ENCODE data around the gene NKTR. TPM values are rescaled to one million over a fixed set of nuclear protein-coding genes. Genes with fewer than 3 reads are reported as not detected.

NKTR gene
- total RNA-seq, 4 donors from 2014 or later = 33.8 to 82.3 (median 49.6) TPM

GRCh38 chr3:42667096-42667522, 66.6 kb downstream of the NKTR start:
- TF ChIP-seq POLR2A (IDR thresholded peaks at IDR 0.05) (no peak), CTCF (IDR thresholded peaks at IDR 0.05) (no peak)
- DNase-seq (ENCODE audit: low spot score in 2 of 2) = peak in 1 of 2 donors; percentile 83
- WGBS, 2 donors = 59 to 70% methylated on average over 7 of the region's 7 CpGs
- no peak overlapping the region for H3K4me3 ChIP-seq (ENCODE audit: low read depth, poor library complexity, severe bottlenecking)
- intact Hi-C loops (cut with DNase I; ENCODE audit: low total_unique reads) = no loop called here

GRCh38 chr3:42667523-42668412, 67.3 kb downstream of the NKTR start:
- H3K4me3 ChIP-seq (ENCODE audit: low read depth, poor library complexity, severe bottlenecking) = no peak overlapping the region
- TF ChIP-seq POLR2A (IDR thresholded peaks at IDR 0.05) (no peak), CTCF (IDR thresholded peaks at IDR 0.05) (no peak)
- 41 to 50% methylated on average over 8 of the region's 8 CpGs for WGBS, 2 donors
- intact Hi-C loops (cut with DNase I; ENCODE audit: low total_unique reads) = no loop called here
- peak in 1 of 2 donors; percentile 78 for DNase-seq (ENCODE audit: low spot score in 2 of 2)

GRCh38 chr3:42668413-42668760, 67.9 kb downstream of the NKTR start:
- 78 to 85% methylated on average over 2 of the region's 2 CpGs for WGBS, 2 donors
- TF ChIP-seq POLR2A (IDR thresholded peaks at IDR 0.05) (no peak), CTCF (IDR thresholded peaks at IDR 0.05) (no peak)
- no peak overlapping the region for H3K4me3 ChIP-seq (ENCODE audit: low read depth, poor library complexity, severe bottlenecking)
- peak in 1 of 2 donors; percentile 60 for DNase-seq (ENCODE audit: low spot score in 2 of 2)
- intact Hi-C loops (cut with DNase I; ENCODE audit: low total_unique reads) = no loop called here

GRCh38 chr3:42668793-42669217, 68.3 kb downstream of the NKTR start:
- no peak overlapping the region for H3K4me3 ChIP-seq (ENCODE audit: low read depth, poor library complexity, severe bottlenecking)
- intact Hi-C loops (cut with DNase I; ENCODE audit: low total_unique reads) = no loop called here
- no peak for TF ChIP-seq POLR2A (IDR thresholded peaks at IDR 0.05)
- 42 to 50% methylated on average over 4 of the region's 4 CpGs for WGBS, 2 donors
- DNase-seq (ENCODE audit: low spot score in 2 of 2) = peak; percentile 27 to 82

- TF ChIP-seq POLR2A (IDR thresholded peaks at IDR 0.05) (no peak), CTCF (IDR thresholded peaks at IDR 0.05) (no peak)
- H3K4me3 ChIP-seq (ENCODE audit: low read depth, poor library complexity, severe bottlenecking) = no peak overlapping the region
- peak in 1 of 2 donors; percentile 56 for DNase-seq (ENCODE audit: low spot score in 2 of 2)
- intact Hi-C loops (cut with DNase I; ENCODE audit: low total_unique reads) = no loop called here
- WGBS, 2 donors = 64 to 67% methylated on average over 7 of the region's 7 CpGs
These were observed 69.6 kb downstream of the NKTR start for GRCh38 chr3:42670051-42670576.

- 83% methylated on average over 1 of the region's 1 CpG for WGBS, 2 donors
- peak in 1 of 2 donors; percentile 45 for DNase-seq (ENCODE audit: low spot score in 2 of 2)
- intact Hi-C loops (cut with DNase I; ENCODE audit: low total_unique reads) = no loop called here
- no peak overlapping the region for H3K4me3 ChIP-seq (ENCODE audit: low read depth, poor library complexity, severe bottlenecking)
- no peak for TF ChIP-seq POLR2A (IDR thresholded peaks at IDR 0.05)
- no peak for TF ChIP-seq CTCF (IDR thresholded peaks at IDR 0.05)
These were observed 70.2 kb downstream of the NKTR start for GRCh38 chr3:42670670-42671069.

All from lower leg skin (tissue), 4 donors.